Peyer's patch (tissue), 4 donors: Measurements from ENCODE around the gene SERPINB12.

Experiments used
- POLR2A ChIP-seq, 2 donors: fragments of 450-650 bp; IDR thresholded peaks; one replicate each; pipeline ENCODE4 v1.5.1; 2017; ENCODE audit warnings: antibody characterized with exemption in 2 of 2, mild to moderate bottlenecking in 2 of 2, moderate library complexity in 2 of 2
- TF ChIP-seq, protein P1 (sequence below), 6 experiments: fragments of 450-650 bp in 4 of 6; fragments of 200-600 bp in 2 of 6; sonication (generic) in 1 of 6; IDR thresholded peaks; one replicate each; pipeline ENCODE4 v1.5.1; 2017 to 2019; ENCODE audit warnings: antibody characterized with exemption in 6 of 6, mild to moderate bottlenecking in 3 of 6, moderate library complexity in 1 of 6

- TF ChIP-seq, protein P1, sequence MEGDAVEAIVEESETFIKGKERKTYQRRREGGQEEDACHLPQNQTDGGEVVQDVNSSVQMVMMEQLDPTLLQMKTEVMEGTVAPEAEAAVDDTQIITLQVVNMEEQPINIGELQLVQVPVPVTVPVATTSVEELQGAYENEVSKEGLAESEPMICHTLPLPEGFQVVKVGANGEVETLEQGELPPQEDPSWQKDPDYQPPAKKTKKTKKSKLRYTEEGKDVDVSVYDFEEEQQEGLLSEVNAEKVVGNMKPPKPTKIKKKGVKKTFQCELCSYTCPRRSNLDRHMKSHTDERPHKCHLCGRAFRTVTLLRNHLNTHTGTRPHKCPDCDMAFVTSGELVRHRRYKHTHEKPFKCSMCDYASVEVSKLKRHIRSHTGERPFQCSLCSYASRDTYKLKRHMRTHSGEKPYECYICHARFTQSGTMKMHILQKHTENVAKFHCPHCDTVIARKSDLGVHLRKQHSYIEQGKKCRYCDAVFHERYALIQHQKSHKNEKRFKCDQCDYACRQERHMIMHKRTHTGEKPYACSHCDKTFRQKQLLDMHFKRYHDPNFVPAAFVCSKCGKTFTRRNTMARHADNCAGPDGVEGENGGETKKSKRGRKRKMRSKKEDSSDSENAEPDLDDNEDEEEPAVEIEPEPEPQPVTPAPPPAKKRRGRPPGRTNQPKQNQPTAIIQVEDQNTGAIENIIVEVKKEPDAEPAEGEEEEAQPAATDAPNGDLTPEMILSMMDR (IDR thresholded peaks at IDR 0.05), result no peak
- no peak for TF ChIP-seq POLR2A (IDR thresholded peaks at IDR 0.05)
Measured at GRCh38 chr18:63564021-63564420, 21.9 kb downstream of the SERPINB12 start.
